Measurements from ENCODE around the gene ASPG. TPM values are rescaled to one million over a fixed set of nuclear protein-coding genes. Genes with fewer than 3 reads are reported as not detected.

Gene ASPG
- total RNA-seq, 1 donor from 2014 or later: 0.82 TPM

GRCh38 chr14:104163541-104163940, 78.0 kb downstream of the ASPG start:
- no peak for DNase-seq

GRCh38 chr14:104164041-104164440, 78.5 kb downstream of the ASPG start:
- no peak for DNase-seq

DNA sequence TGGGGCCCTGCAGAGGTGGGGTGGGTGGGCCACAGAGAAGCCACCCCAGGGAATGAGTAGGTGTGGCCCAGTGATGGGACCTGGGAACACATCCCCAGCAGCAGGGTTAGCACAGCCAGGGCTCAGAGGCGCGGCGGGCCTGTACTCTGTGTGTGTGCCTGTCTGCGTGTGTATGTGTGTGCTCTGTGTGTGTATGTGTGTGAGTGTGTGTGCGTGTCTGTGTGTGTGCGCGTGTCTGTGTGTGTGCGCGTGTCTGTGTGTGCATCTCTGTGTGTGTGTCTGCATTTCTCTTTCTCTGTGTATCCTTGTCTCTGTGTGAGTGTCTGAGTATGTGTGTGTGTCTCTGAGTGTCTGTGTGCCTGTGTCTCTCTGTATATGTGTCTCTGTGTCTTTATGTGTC, 79.0 kb downstream of the ASPG start:
- no peak for DNase-seq

Small RNAs within 50 kb of the gene (small RNA-seq; reads per million reads assigned to genes)
- 1,028 reads per million, percentile 99 among the genes with 10 or more reads in this experiment for gene MIR203A (ENCODE audit: low replicate concordance)

Other genes starting within 250 kb of the ASPG start
- gene PPP1R13B, start 238.1 kb upstream of the ASPG start, total RNA-seq: 14.1 TPM
- 1.0 TPM for gene TDRD9, start 157.2 kb upstream of the ASPG start, total RNA-seq
- gene RD3L, start 143.2 kb upstream of the ASPG start, total RNA-seq: not detected
- 14.0 TPM for gene KIF26A, start 52.9 kb downstream of the ASPG start, total RNA-seq

Measured in tongue (tissue), 3 donors.